ENCODE data around the gene POP4. TPM values are rescaled to one million over a fixed set of nuclear protein-coding genes. Genes with fewer than 3 reads are reported as not detected.

POP4 gene
- total and polyA plus RNA-seq, 2 of the 13 experiments (the other 11 are each of a cell fraction or from before 2014, with no cell fraction given): 32.2 to 84.0 TPM

GRCh38 chr19:29605653-29606419 is at the start of gene POP4 (continued):
- TF ChIP-seq ZNF362 (CRISPR knock-in tag; IDR thresholded peaks at IDR 0.05; ENCODE audit: borderline replicate concordance): peak; percentile 33; the same call in 1 of the 2 replicates
- TF ChIP-seq CBFB (CRISPR knock-in tag; IDR thresholded peaks at IDR 0.05): no peak
- no peak for TF ChIP-seq ZBTB44 (CRISPR knock-in tag; IDR thresholded peaks at IDR 0.05)
- TF ChIP-seq SKI (IDR thresholded peaks at IDR 0.05; ENCODE audit: partially characterized antibody): peak; percentile 29
- TF ChIP-seq SRSF4 (IDR thresholded peaks at IDR 0.05; ENCODE audit: low read depth, low read length, poor library complexity, severe bottlenecking): no peak
- no peak for TF ChIP-seq ZNF138 (CRISPR knock-in tag; IDR thresholded peaks at IDR 0.05; ENCODE audit: low read depth)
- 0 out of 2 replicates have a peak, but pooled peaks have one; percentile 26 for TF ChIP-seq ZNF441 (CRISPR knock-in tag; IDR thresholded peaks at IDR 0.05; ENCODE audit: borderline replicate concordance)
- 0 out of 2 replicates have a peak, but pooled peaks have one; percentile 64 for TF ChIP-seq ZNF430 (CRISPR knock-in tag; IDR thresholded peaks at IDR 0.05)
- no peak for TF ChIP-seq FOXK2 (IDR thresholded peaks at IDR 0.05)
- TF ChIP-seq FOXP4 (CRISPR knock-in tag; IDR thresholded peaks at IDR 0.05): peak; percentile 45; the same call in 1 of the 2 replicates
- TF ChIP-seq ESRRA (CRISPR knock-in tag; IDR thresholded peaks at IDR 0.05; ENCODE audit: low read depth): no peak; the same call in 1 of the 2 replicates
- TF ChIP-seq ZIK1 (CRISPR knock-in tag; IDR thresholded peaks at IDR 0.05; ENCODE audit: borderline replicate concordance, low read depth): no peak
- TF ChIP-seq GLI4 (CRISPR knock-in tag; IDR thresholded peaks at IDR 0.05; ENCODE audit: borderline replicate concordance): no peak
- TF ChIP-seq ARID3A (IDR thresholded peaks at IDR 0.05; ENCODE audit: low read depth, low read length): no peak
- TF ChIP-seq TARDBP (CRISPR knock-in tag; IDR thresholded peaks at IDR 0.05): peak; percentile 73
- TF ChIP-seq ZNF570 (CRISPR knock-in tag; IDR thresholded peaks at IDR 0.05; ENCODE audit: borderline replicate concordance): no peak
- TF ChIP-seq TAF1 (CRISPR knock-in tag; IDR thresholded peaks at IDR 0.05): peak; percentile 85
- no peak for TF ChIP-seq ZNF878 (CRISPR knock-in tag; IDR thresholded peaks at IDR 0.05)
- TF ChIP-seq NR1H2 (CRISPR knock-in tag; IDR thresholded peaks at IDR 0.05; ENCODE audit: borderline replicate concordance, low read depth): peak; percentile 2; the same call in 1 of the 2 replicates
- peak; percentile 45; the same call in 1 of the 2 replicates for TF ChIP-seq ZBTB3 (CRISPR knock-in tag; IDR thresholded peaks at IDR 0.05; ENCODE audit: borderline replicate concordance, low read depth)
- 0 out of 2 replicates have a peak, but pooled peaks have one; percentile 38 for TF ChIP-seq ARNTL (CRISPR knock-in tag; IDR thresholded peaks at IDR 0.05)
- no peak for TF ChIP-seq ZNF446 (CRISPR knock-in tag; IDR thresholded peaks at IDR 0.05)
- TF ChIP-seq ZNF883 (CRISPR knock-in tag; IDR thresholded peaks at IDR 0.05; ENCODE audit: not compliant biosample characterization): no peak
